ENCODE data around the gene ZNF318.

DNA sequence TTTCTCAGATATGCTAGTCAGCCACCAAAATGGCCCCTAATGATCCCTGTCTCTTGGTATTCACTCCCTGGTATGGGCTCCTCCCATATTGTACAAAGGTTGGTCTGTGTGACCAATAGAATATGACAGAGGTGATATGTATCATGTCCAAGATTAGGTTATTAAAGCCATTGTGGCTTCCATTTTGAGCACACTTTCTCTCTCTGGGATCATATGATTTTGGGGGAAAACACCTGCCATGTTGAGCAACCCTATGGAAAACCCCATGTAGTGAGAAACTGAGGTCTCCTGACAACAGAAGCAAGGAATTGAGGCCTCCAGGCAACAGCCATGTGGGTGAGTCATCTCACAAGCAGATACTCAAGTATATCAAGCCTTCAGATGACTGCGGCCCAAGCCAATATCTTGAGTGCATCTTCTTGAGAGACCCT, 7.1 kb upstream of the ZNF318 start:
- TF ChIP-seq, protein P1, sequence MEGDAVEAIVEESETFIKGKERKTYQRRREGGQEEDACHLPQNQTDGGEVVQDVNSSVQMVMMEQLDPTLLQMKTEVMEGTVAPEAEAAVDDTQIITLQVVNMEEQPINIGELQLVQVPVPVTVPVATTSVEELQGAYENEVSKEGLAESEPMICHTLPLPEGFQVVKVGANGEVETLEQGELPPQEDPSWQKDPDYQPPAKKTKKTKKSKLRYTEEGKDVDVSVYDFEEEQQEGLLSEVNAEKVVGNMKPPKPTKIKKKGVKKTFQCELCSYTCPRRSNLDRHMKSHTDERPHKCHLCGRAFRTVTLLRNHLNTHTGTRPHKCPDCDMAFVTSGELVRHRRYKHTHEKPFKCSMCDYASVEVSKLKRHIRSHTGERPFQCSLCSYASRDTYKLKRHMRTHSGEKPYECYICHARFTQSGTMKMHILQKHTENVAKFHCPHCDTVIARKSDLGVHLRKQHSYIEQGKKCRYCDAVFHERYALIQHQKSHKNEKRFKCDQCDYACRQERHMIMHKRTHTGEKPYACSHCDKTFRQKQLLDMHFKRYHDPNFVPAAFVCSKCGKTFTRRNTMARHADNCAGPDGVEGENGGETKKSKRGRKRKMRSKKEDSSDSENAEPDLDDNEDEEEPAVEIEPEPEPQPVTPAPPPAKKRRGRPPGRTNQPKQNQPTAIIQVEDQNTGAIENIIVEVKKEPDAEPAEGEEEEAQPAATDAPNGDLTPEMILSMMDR (IDR thresholded peaks at IDR 0.05; ENCODE audit: poor library complexity, severe bottlenecking), result no peak
- TF ChIP-seq EZH2 (IDR thresholded peaks at IDR 0.05; ENCODE audit: borderline replicate concordance, insufficient read depth, low read length, poor library complexity, severe bottlenecking) (no peak), POLR2AphosphoS5 (IDR thresholded peaks at IDR 0.05) (no peak), SMC3 (conservative IDR thresholded peaks at IDR 0.05; ENCODE audit: poor library complexity) (no peak), EP300 (conservative IDR thresholded peaks at IDR 0.05; ENCODE audit: poor library complexity, severe bottlenecking) (no peak)

Data from neural cell (in vitro differentiated cells).